CD4-positive, alpha-beta T cell treated with Interleukin-1 beta for 1 hour (primary cell): ENCODE data around the gene CCL1.

ENCODE experiments used
- DNase-seq, 2 donors: peaks; one replicate each; pipeline ENCODE4 v3.0.0-alpha.2; 2020 to 2022

CCL1 gene, protein sequence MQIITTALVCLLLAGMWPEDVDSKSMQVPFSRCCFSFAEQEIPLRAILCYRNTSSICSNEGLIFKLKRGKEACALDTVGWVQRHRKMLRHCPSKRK

GRCh38 chr17:34363183-34363661 is at the start of gene CCL1:
TSS of gene CCL1 (minus strand) at chr17:34363233. CDS start at chr17:34363161, 72 bp downstream.
- no peak for DNase-seq

GRCh38 chr17:34412534-34412933 is 49.5 kb upstream of the CCL1 start:
- no peak for DNase-seq

- no peak for DNase-seq
Measured at GRCh38 chr17:34411646-34412421, 48.8 kb upstream of the CCL1 start.

DNA sequence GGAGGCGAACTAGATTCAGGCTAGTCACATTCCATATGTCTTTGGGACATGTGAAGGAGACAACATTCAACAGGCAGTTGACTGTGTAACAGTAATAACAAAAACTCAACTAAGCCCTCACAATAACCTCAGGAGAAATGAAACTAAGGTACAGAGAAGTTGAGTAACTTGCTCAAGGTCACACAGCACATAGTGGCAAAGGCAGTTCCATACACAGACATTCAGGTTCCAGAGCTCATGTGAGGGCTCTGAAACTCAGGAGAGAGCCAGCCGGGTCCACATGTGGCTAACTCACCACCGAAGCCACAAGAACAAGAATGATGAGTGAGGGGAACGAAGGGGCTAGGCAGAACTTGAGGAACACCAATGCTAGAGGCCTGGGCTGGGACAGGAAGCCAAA is 46.3 kb upstream of the CCL1 start:
- no peak for DNase-seq

GRCh38 chr17:34408439-34408838 is 45.4 kb upstream of the CCL1 start:
- DNase-seq: no peak

- DNase-seq: no peak
Measured at GRCh38 chr17:34406226-34406625, 43.2 kb upstream of the CCL1 start.

- DNase-seq: no peak
Measured at GRCh38 chr17:34403006-34403405, 40.0 kb upstream of the CCL1 start.

DNA sequence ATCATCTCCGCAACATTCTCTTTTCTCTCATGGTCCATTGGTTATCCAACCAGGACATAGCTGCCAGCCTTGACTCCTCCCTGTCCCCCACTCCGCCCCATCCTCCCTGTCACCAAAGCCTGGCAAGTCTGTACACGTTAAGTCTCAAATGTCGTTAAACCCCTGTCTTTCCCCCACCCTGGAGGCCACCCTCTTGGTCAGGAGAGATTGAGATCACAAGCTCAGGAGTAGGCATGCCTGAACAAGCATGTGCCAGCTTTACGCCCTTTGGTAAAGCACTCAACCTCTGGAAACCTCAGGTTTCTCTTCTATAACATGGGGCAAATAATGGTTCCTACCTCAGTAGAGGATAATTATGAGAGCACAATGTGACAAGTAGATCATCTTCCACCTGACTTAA is 38.1 kb upstream of the CCL1 start:
- no peak for DNase-seq

- no peak for DNase-seq
Measured at GRCh38 chr17:34400301-34400931, 37.4 kb upstream of the CCL1 start.

- no peak for DNase-seq
Measured at GRCh38 chr17:34399725-34400124, 36.7 kb upstream of the CCL1 start.

- DNase-seq: no peak
Measured at GRCh38 chr17:34398990-34399389, 36.0 kb upstream of the CCL1 start.

DNA sequence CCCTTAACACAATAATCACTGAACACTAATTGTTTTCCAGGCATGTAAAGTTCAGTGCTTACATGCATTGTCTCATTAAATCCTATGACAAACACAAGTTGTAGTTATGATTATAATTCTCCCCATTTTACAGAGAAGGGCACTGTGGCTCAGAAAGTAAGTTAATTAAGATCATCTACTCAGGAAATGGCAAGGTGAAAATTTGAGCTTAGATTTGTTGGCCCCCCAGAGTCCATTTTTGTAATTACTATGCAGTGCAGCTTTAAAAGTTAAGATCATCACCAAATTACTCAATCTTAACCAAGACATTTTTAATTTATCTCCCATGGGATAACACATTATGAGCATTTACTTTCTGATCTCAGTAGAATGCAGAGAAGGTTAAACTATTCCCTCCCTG is 34.2 kb upstream of the CCL1 start:
- DNase-seq: no peak

GRCh38 chr17:34393401-34393800 is 30.4 kb upstream of the CCL1 start:
- no peak for DNase-seq

DNA sequence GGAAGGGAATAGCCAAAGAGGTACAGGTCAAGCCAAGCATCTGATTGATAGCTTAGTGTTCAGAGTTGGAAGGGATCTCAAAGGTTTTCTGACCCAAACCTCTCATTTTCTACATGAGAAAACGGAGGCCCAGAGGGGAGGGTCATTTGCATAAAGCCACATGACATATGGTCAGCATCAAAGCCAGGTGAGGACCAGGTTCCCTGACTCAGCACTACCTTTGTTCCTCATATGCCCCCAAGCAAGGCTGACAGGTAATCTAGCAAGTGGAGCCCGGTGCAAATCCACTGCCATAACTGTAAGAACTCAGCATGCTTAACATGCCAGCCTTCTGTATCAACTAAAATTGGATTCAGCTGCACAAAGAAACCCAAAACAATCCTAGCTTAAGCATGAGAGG is 28.2 kb upstream of the CCL1 start:
- no peak for DNase-seq

- no peak for DNase-seq
Measured at GRCh38 chr17:34390649-34391048, 27.6 kb upstream of the CCL1 start.

- DNase-seq: no peak
Measured at GRCh38 chr17:34389126-34389750, 26.2 kb upstream of the CCL1 start.

DNA sequence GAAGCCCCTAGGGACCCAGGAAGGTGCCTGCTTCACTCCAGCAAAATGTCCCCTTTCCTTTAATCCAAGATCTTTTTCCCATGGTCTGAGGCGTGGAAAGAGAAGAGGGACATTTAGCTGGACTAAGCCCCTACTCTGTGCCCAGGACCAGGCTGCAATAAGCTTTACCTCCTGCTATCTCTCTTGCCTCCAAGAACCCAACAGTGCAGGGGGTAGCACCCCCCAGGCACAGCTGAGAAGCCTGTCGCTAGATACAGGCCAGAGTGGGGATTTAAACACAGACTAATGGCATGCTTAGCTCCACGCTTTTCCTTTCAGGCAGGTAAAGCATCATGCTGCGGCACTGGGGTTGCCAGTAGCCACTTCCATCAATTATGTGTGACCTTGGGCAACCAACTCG is 24.5 kb upstream of the CCL1 start:
- no peak for DNase-seq

GRCh38 chr17:34386697-34387550 is 23.9 kb upstream of the CCL1 start:
- peak in 1 of 2 donors; percentile 16 for DNase-seq

DNA sequence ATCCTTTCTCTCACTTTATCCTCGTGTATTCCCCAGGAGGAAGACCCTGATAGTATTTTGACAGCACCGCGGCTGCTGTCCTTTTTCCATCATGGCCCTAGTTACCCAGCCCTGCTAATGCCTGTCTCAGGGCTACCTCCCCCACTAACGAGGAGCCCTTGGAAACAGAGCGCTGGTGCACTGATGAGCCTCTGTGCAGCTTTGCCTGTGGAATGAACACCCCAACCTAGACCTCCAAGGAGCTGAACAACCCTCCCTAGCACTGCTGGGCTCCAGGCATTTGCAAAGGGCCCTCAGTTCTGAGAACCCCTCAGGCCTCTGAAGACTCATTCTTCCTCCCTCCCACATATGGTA is 23.3 kb upstream of the CCL1 start:
- no peak for DNase-seq

GRCh38 chr17:34384822-34385605 is 22.0 kb upstream of the CCL1 start:
- DNase-seq: no peak

GRCh38 chr17:34384271-34384670 is 21.2 kb upstream of the CCL1 start:
- DNase-seq: no peak

DNA sequence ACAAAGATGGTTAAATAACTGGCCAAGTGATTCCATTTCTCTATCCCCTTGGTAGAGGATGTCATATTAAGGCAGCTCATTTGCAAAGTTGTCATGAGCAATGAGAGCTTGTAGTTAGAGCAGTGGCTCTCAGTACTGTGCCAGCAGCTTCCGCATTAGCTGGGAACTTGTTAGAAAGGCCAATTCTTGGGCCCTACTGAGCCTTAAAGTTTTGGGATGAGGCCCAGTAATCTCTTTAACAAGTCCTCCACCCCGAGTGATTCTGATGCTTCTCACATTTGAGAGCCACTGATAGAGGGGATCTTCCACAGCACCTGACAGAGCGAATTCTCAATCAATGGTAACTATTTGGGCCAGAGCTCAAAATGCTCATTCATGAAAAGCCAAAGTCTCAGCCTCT is 20.2 kb upstream of the CCL1 start:
- no peak for DNase-seq
